Measurements from ENCODE around the gene TSPO2. TPM values are rescaled to one million over a fixed set of nuclear protein-coding genes. Genes with fewer than 3 reads are reported as not detected.

TSPO2 gene
- total RNA-seq, 1 donor from 2014 or later: 1.0 TPM

- H3K4me1 ChIP-seq (ENCODE audit: control insufficient read depth in 3 of 3, insufficient read depth in 3 of 3, low read length in 3 of 3): peaks cover 34 to 43% (median 38%) of the 10 kb centered on the region in 3 donors
- H3K9ac ChIP-seq (ENCODE audit: low read depth in 1 of 3, low read length in 3 of 3): peak overlapping the region; percentile 63 to 99 (median 91)
- H3K27me3 ChIP-seq (ENCODE audit: control insufficient read depth in 3 of 3, insufficient read depth in 3 of 3, low read length in 3 of 3): no peaks in the 10 kb centered on the region
- peaks cover 18 to 59% (median 39%) of the 10 kb centered on the region in 3 donors for H3K36me3 ChIP-seq (ENCODE audit: control insufficient read depth in 3 of 3, insufficient read depth in 3 of 3, low read length in 3 of 3)
- H3K4me3 ChIP-seq (ENCODE audit: low read length in 3 of 3): peak overlapping the region; percentile 30 to 83 (median 38)
- no peaks in the 10 kb centered on the region for H3K9me3 ChIP-seq (ENCODE audit: control insufficient read depth in 3 of 3, low read length in 3 of 3)
- peak overlapping the region; percentile 94 for H3K27ac ChIP-seq (ENCODE audit: low read depth, low read length)
Observed at GRCh38 chr6:41058783-41059181, 16.5 kb downstream of the TSPO2 start.

- peak overlapping the region; percentile 94 for H3K27ac ChIP-seq (ENCODE audit: low read depth, low read length)
- H3K4me1 ChIP-seq (ENCODE audit: control insufficient read depth in 3 of 3, insufficient read depth in 3 of 3, low read length in 3 of 3): peaks cover 36 to 47% (median 45%) of the 10 kb centered on the region in 3 donors
- H3K4me3 ChIP-seq (ENCODE audit: low read length in 3 of 3): peak overlapping the region; percentile 30 to 83 (median 38)
Observed at GRCh38 chr6:41059556-41059955, 17.3 kb downstream of the TSPO2 start.

GRCh38 chr6:41061196-41061726 is 19.0 kb downstream of the TSPO2 start:
- Histone ChIP-seq H3K9me3 (ENCODE audit: control insufficient read depth in 3 of 3, low read length in 3 of 3) (no peaks in the 10 kb centered on the region), H3K4me3 (ENCODE audit: low read length in 3 of 3) (peak overlapping the region; percentile 55 to 83 (median 68)), H3K27me3 (ENCODE audit: control insufficient read depth in 3 of 3, insufficient read depth in 3 of 3, low read length in 3 of 3) (no peaks in the 10 kb centered on the region), H3K9ac (ENCODE audit: low read depth in 1 of 3, low read length in 3 of 3) (peak overlapping the region; percentile 57 to 82 (median 75)), H3K36me3 (ENCODE audit: control insufficient read depth in 3 of 3, insufficient read depth in 3 of 3, low read length in 3 of 3) (peaks cover 13 to 60% (median 45%) of the 10 kb centered on the region in 3 donors), H3K4me1 (ENCODE audit: control insufficient read depth in 3 of 3, insufficient read depth in 3 of 3, low read length in 3 of 3) (peaks cover 41 to 50% (median 48%) of the 10 kb centered on the region in 3 donors), H3K27ac (ENCODE audit: low read depth, low read length) (peak overlapping the region; percentile 69)

More at GRCh38 chr6:41059556-41059955, 17.3 kb downstream of the TSPO2 start:
- H3K9me3 ChIP-seq (ENCODE audit: control insufficient read depth in 3 of 3, low read length in 3 of 3): no peaks in the 10 kb centered on the region
- H3K27me3 ChIP-seq (ENCODE audit: control insufficient read depth in 3 of 3, insufficient read depth in 3 of 3, low read length in 3 of 3): no peaks in the 10 kb centered on the region
- peaks cover 20 to 59% (median 41%) of the 10 kb centered on the region in 3 donors for H3K36me3 ChIP-seq (ENCODE audit: control insufficient read depth in 3 of 3, insufficient read depth in 3 of 3, low read length in 3 of 3)
- H3K9ac ChIP-seq (ENCODE audit: low read depth in 1 of 3, low read length in 3 of 3): peak overlapping the region; percentile 52 to 74 (median 63)

GRCh38 chr6:41062056-41062455 is 19.8 kb downstream of the TSPO2 start:
- Histone ChIP-seq H3K9me3 (ENCODE audit: control insufficient read depth in 3 of 3, low read length in 3 of 3) (no peaks in the 10 kb centered on the region), H3K4me1 (ENCODE audit: control insufficient read depth in 3 of 3, insufficient read depth in 3 of 3, low read length in 3 of 3) (peaks cover 42 to 49% (median 46%) of the 10 kb centered on the region in 3 donors), H3K27me3 (ENCODE audit: control insufficient read depth in 3 of 3, insufficient read depth in 3 of 3, low read length in 3 of 3) (no peaks in the 10 kb centered on the region), H3K27ac (ENCODE audit: low read depth, low read length) (peak overlapping the region; percentile 69), H3K4me3 (ENCODE audit: low read length in 3 of 3) (peak overlapping the region; percentile 55 to 83 (median 68)), H3K36me3 (ENCODE audit: control insufficient read depth in 3 of 3, insufficient read depth in 3 of 3, low read length in 3 of 3) (peaks cover 13 to 53% (median 46%) of the 10 kb centered on the region in 3 donors), H3K9ac (ENCODE audit: low read depth in 1 of 3, low read length in 3 of 3) (peak overlapping the region; percentile 57 to 82 (median 75))

- H3K36me3 ChIP-seq (ENCODE audit: control insufficient read depth in 3 of 3, insufficient read depth in 3 of 3, low read length in 3 of 3): peaks cover 13 to 47% (median 47%) of the 10 kb centered on the region in 3 donors
Observed at GRCh38 chr6:41063884-41064285, 21.6 kb downstream of the TSPO2 start.

GRCh38 chr6:41064841-41065240 is 22.6 kb downstream of the TSPO2 start:
- Histone ChIP-seq H3K4me3 (ENCODE audit: low read length in 3 of 3) (no peak overlapping the region), H3K36me3 (ENCODE audit: control insufficient read depth in 3 of 3, insufficient read depth in 3 of 3, low read length in 3 of 3) (peaks cover 13 to 53% (median 49%) of the 10 kb centered on the region in 3 donors), H3K4me1 (ENCODE audit: control insufficient read depth in 3 of 3, insufficient read depth in 3 of 3, low read length in 3 of 3) (peaks cover 21 to 33% (median 25%) of the 10 kb centered on the region in 3 donors), H3K27ac (ENCODE audit: low read depth, low read length) (peak overlapping the region; percentile 69), H3K9ac (ENCODE audit: low read depth in 1 of 3, low read length in 3 of 3) (peak overlapping the region in 1 of 3 donors; percentile 55), H3K27me3 (ENCODE audit: control insufficient read depth in 3 of 3, insufficient read depth in 3 of 3, low read length in 3 of 3) (no peaks in the 10 kb centered on the region), H3K9me3 (ENCODE audit: control insufficient read depth in 3 of 3, low read length in 3 of 3) (no peaks in the 10 kb centered on the region)

More at GRCh38 chr6:41063884-41064285, 21.6 kb downstream of the TSPO2 start:
- H3K27ac ChIP-seq (ENCODE audit: low read depth, low read length): peak overlapping the region; percentile 69
- peaks cover 28 to 41% (median 31%) of the 10 kb centered on the region in 3 donors for H3K4me1 ChIP-seq (ENCODE audit: control insufficient read depth in 3 of 3, insufficient read depth in 3 of 3, low read length in 3 of 3)
- no peaks in the 10 kb centered on the region for H3K27me3 ChIP-seq (ENCODE audit: control insufficient read depth in 3 of 3, insufficient read depth in 3 of 3, low read length in 3 of 3)
- H3K9me3 ChIP-seq (ENCODE audit: control insufficient read depth in 3 of 3, low read length in 3 of 3): no peaks in the 10 kb centered on the region
- H3K9ac ChIP-seq (ENCODE audit: low read depth in 1 of 3, low read length in 3 of 3): peak overlapping the region; percentile 55 to 75 (median 57)
- peak overlapping the region; percentile 7 to 68 (median 33) for H3K4me3 ChIP-seq (ENCODE audit: low read length in 3 of 3)

- Histone ChIP-seq H3K36me3 (ENCODE audit: control insufficient read depth in 3 of 3, insufficient read depth in 3 of 3, low read length in 3 of 3) (peaks cover 13 to 52% (median 50%) of the 10 kb centered on the region in 3 donors), H3K4me1 (ENCODE audit: control insufficient read depth in 3 of 3, insufficient read depth in 3 of 3, low read length in 3 of 3) (peaks cover 18 to 30% (median 23%) of the 10 kb centered on the region in 3 donors)
Observed at GRCh38 chr6:41065550-41066026, 23.3 kb downstream of the TSPO2 start.

GRCh38 chr6:41066867-41067304 is 24.6 kb downstream of the TSPO2 start:
- Histone ChIP-seq H3K27me3 (ENCODE audit: control insufficient read depth in 3 of 3, insufficient read depth in 3 of 3, low read length in 3 of 3) (no peaks in the 10 kb centered on the region), H3K4me3 (ENCODE audit: low read length in 3 of 3) (no peak overlapping the region), H3K36me3 (ENCODE audit: control insufficient read depth in 3 of 3, insufficient read depth in 3 of 3, low read length in 3 of 3) (peaks cover 8 to 41% (median 40%) of the 10 kb centered on the region in 3 donors), H3K27ac (ENCODE audit: low read depth, low read length) (peak overlapping the region; percentile 48), H3K9me3 (ENCODE audit: control insufficient read depth in 3 of 3, low read length in 3 of 3) (no peaks in the 10 kb centered on the region), H3K9ac (ENCODE audit: low read depth in 1 of 3, low read length in 3 of 3) (no peak overlapping the region), H3K4me1 (ENCODE audit: control insufficient read depth in 3 of 3, insufficient read depth in 3 of 3, low read length in 3 of 3) (peaks cover 17 to 31% (median 18%) of the 10 kb centered on the region in 3 donors)

More at GRCh38 chr6:41065550-41066026, 23.3 kb downstream of the TSPO2 start:
- H3K4me3 ChIP-seq (ENCODE audit: low read length in 3 of 3): no peak overlapping the region
- no peaks in the 10 kb centered on the region for H3K9me3 ChIP-seq (ENCODE audit: control insufficient read depth in 3 of 3, low read length in 3 of 3)
- H3K9ac ChIP-seq (ENCODE audit: low read depth in 1 of 3, low read length in 3 of 3): peak overlapping the region in 1 of 3 donors; percentile 18
- no peak overlapping the region for H3K27ac ChIP-seq (ENCODE audit: low read depth, low read length)
- no peaks in the 10 kb centered on the region for H3K27me3 ChIP-seq (ENCODE audit: control insufficient read depth in 3 of 3, insufficient read depth in 3 of 3, low read length in 3 of 3)

- Histone ChIP-seq H3K27ac (ENCODE audit: low read depth, low read length) (peak overlapping the region; percentile 97), H3K36me3 (ENCODE audit: control insufficient read depth in 3 of 3, insufficient read depth in 3 of 3, low read length in 3 of 3) (peaks cover 0 to 9% (median 6%) of the 10 kb centered on the region in 3 donors), H3K27me3 (ENCODE audit: control insufficient read depth in 3 of 3, insufficient read depth in 3 of 3, low read length in 3 of 3) (no peaks in the 10 kb centered on the region), H3K9me3 (ENCODE audit: control insufficient read depth in 3 of 3, low read length in 3 of 3) (no peaks in the 10 kb centered on the region), H3K4me1 (ENCODE audit: control insufficient read depth in 3 of 3, insufficient read depth in 3 of 3, low read length in 3 of 3) (peaks cover 20 to 21% (median 20%) of the 10 kb centered on the region in 3 donors), H3K9ac (ENCODE audit: low read depth in 1 of 3, low read length in 3 of 3) (peak overlapping the region; percentile 94 to 99 (median 97)), H3K4me3 (ENCODE audit: low read length in 3 of 3) (peak overlapping the region; percentile 86 to 91 (median 89))
Observed at GRCh38 chr6:41071501-41071922, 29.2 kb downstream of the TSPO2 start.

Measured in skeletal muscle tissue (tissue), 4 donors.